Right cardiac atrium (tissue), 5 donors: ENCODE results near the gene SLC35G6. TPM values are rescaled to one million over a fixed set of nuclear protein-coding genes. Genes with fewer than 3 reads are reported as not detected.
A peak's percentile ranks its signal among the peaks of the same experiment; 100 is the strongest.
"Not testable (repeated sequence)": the region's sequence is repeated elsewhere in the genome, so short reads cannot be mapped to it uniquely, and the experiment has no call there.

Experiments
- ATAC-seq, 2 donors: fragments of 200-7000 bp; cut with Tn5 transposase; one replicate each; pipeline versions ENCODE4 v1.8.0 to v1.9.1; 2020; ENCODE audit warnings: moderate library complexity in 2 of 2, mild to moderate bottlenecking in 1 of 2
- DNase-seq, 3 donors: peaks; one replicate each; pipeline ENCODE4 v3.0.0-alpha.2; 2020
- H3K27ac ChIP-seq: one replicate; pipeline ENCODE4 v1.5.1; 2013; ENCODE audit warnings: mild to moderate bottlenecking, low read length, control low read depth, moderate library complexity
- H3K27me3 ChIP-seq: one replicate; pipeline ENCODE4 v1.6.1; 2013; ENCODE audit not compliant: control insufficient read depth, insufficient read depth
- H3K4me1 ChIP-seq: one replicate; pipeline ENCODE4 v1.6.1; 2013; ENCODE audit warnings: low read length; ENCODE audit not compliant: control insufficient read depth, insufficient read depth
- H3K4me3 ChIP-seq: one replicate; pipeline ENCODE4 v1.5.1; 2013; ENCODE audit warnings: low read length, control low read depth
- H3K9me3 ChIP-seq: one replicate; pipeline ENCODE4 v1.6.1; 2013; ENCODE audit warnings: low read length; ENCODE audit not compliant: control insufficient read depth
- WGBS: extraction: QIAGEN DNeasy Blood & Tissue Kit; methylation state at CpG from one replicate; pipeline ENCODE4 v1.1.7; 2013; 5-methylcytosine and 5-hydroxymethylcytosine counted together
- intact Hi-C, 4 donors: fragments of 100-400 bp; cut with DNase I; formaldehyde crosslinking; loops; one replicate each; pipeline versions ENCODE4 v1.11.0 to v1.14.0; 2022 to 2023
- polyA plus RNA-seq: library from polyadenylated mRNA; stranded (reverse); fragments of 200-250 nt; gene quantifications from one replicate; pipeline ENCODE4 v1.2.3, GENCODE V29; 2013
- total RNA-seq, 4 donors: library from RNA; stranded (reverse); fragmentation: NEBNext Ultra II Directional; extraction: Animal tissue kit (Norgen Biotek cat#: 25700); gene quantifications; one replicate each; pipeline ENCODE4 v1.2.1, GENCODE V29; 2021
- donor health status: healthy with polysubstance abuse.
- donor health status: DM: no; HTN: yes; CAD: no.
- donor health status: DM: no; HTN: no; CAD: no.
- donor health status: DM: no; HTN: yes; CAD: no; lungs with severe emphysema.
- donor health status: DM: yes; HTN: yes; CAD: no.

SLC35G6 gene
- total and polyA plus RNA-seq, 5 donors, result not detected

DNA sequence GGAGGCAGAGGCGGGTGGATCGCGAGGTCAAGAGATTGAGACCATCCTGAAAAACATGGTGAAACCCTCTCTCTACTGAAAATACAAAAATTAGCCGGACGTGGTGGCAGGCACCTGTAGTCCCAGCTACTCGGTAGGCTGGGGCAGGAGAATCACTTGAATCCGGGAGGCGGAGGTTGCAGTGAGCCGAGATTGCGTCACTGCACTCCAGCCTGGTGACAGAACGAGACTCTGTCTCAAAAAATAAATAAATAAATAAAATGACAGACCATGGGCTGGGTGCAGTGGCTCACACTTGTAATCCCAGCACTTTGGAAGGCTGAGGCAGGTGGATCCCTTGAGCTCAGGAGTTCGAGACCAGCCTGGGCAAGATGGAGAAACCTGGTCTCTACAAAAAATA lies 11.4 kb upstream of the SLC35G6 start:
- 91% methylated on average over 12 of the region's 12 CpGs for WGBS

DNA sequence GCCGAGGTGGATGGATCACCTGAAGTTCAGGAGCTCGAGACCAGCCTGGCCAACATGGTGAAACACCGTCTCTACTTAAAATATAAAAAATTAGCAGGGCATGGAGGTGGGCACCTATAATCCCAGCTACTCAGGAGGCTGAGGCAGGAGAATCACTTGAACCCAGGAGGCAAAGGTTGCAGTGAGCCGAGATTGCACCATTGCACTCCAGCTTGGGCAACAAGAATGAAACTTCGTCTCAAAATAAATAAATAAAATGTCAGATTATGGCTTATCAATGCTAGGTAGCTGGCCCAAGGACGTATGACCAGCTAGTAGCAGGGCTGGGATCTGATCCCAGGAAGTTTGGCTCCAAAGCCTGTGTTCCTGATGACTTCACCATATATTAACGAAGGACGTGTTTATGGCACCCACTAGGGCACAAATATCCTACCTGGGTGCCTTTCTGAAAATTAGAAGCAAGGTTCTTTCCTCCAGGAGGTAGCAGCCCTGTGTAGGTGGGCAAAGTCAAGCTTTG lies 10.7 kb upstream of the SLC35G6 start:
- peaks cover 15% of the 10 kb centered on the region for H3K4me1 ChIP-seq
- WGBS, result 66% methylated on average over 8 of the region's 8 CpGs
- intact Hi-C loops, H3K27me3 ChIP-seq, DNase-seq, ATAC-seq, H3K4me3 ChIP-seq, H3K9me3 ChIP-seq: not testable (repeated sequence)
- peak overlapping the region; percentile 30 for H3K27ac ChIP-seq

More for the DNA sequence above, 11.4 kb upstream of the SLC35G6 start:
- H3K27ac ChIP-seq, H3K4me3 ChIP-seq, H3K9me3 ChIP-seq, DNase-seq, intact Hi-C loops, ATAC-seq, H3K27me3 ChIP-seq: not testable (repeated sequence)
- H3K4me1 ChIP-seq, result peaks cover 14% of the 10 kb centered on the region

DNA sequence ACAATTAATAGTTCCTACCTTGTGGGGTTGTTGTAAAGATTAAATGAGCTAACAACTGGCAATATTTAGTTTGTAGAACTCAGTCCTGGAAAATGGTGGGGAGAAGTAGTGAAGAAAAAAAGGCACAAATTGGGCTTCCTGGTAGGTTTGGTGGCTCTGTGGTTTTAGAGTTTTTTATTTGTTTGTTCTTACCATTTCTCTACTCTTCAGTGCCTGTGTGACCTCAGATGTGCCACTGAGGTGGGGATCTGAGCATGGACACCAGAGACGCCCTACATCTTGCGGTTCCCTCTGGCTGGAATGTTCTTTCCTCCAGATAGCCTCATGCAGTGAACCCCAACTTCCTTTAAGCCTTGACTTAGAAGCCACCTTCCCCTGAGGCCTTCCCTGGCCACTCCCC lies 9.5 kb upstream of the SLC35G6 start:
- no peak overlapping the region for H3K4me3 ChIP-seq
- DNase-seq, result no peak
- H3K9me3 ChIP-seq, result no peaks in the 10 kb centered on the region
- no peaks in the 10 kb centered on the region for H3K27me3 ChIP-seq
- peaks cover 20% of the 10 kb centered on the region for H3K4me1 ChIP-seq
- WGBS, result 72% methylated on average over 2 of the region's 2 CpGs
- intact Hi-C loops, result no loop called here
- no peak for ATAC-seq
- peak overlapping the region; percentile 8 for H3K27ac ChIP-seq

DNA sequence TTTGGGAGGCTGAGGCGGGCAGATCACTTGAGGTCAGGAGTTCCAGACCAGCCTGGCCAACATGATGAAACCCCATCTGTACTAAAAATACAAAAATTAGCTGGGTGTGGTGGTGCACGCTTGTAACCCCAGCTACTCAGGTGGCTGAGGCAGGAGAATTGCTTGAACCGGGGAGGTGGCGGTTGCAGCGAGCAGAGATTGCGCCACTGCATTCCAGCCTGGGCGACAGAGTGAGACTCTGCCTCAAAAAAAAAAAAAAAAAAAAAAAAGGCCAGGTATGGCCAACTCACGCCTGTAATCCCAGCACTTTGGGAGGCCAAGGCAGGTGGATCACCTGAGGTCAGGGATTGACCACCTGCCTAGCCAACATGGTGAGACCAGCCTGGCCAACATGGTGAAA lies 6.5 kb upstream of the SLC35G6 start:
- not testable (repeated sequence) for H3K9me3 ChIP-seq, DNase-seq, H3K4me3 ChIP-seq, ATAC-seq, H3K27me3 ChIP-seq
- H3K4me1 ChIP-seq, result peaks cover 25% of the 10 kb centered on the region
- intact Hi-C loops, result loop anchor here in 2 of 4 donors (5.0 kb wide), 1 partner anchor 37 kb away; the partner anchor contains the start of genes FGF11 (in 2 of the 2) and TMEM102 (in 2 of the 2)
- 89% methylated on average over 8 of the region's 8 CpGs for WGBS
- H3K27ac ChIP-seq, result peak overlapping the region; percentile 18

DNA sequence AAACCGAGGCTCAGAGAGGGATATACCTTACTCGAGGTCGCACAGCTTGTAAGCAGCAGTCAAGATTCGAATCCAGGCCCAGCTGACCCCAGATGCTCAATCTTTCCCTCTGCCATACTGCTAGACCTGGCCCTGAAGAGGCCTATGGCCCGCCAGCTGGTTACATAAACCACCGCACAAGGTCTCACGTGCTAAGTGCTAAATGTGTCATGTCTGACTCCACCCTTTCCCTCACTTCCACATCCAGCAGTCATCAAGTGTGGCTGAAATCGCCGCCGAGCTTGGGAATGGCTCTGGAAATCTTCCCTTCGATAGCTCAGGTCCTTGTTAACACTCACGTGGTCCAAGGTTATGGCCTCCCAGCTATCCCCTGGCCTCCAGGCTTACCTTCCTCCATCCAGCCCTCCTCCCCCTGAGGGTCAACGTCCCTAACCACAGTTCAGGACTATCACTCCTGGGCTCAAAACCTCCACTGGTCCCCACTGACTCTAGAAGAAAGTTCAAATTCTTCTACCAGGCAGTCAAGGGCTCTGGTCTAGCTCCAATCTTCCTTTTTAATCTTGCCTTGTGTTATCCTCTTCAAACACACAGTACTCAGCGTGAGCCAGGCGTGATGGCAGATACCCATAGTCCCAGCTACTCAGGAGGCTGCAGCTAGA lies 5.4 kb upstream of the SLC35G6 start:
- Histone ChIP-seq H3K9me3 (no peaks in the 10 kb centered on the region), H3K4me3 (no peak overlapping the region), H3K27me3 (no peaks in the 10 kb centered on the region), H3K4me1 (peaks cover 22% of the 10 kb centered on the region), H3K27ac (peak overlapping the region; percentile 73)
- DNase-seq (peak; percentile 70 to 82 (median 79)), ATAC-seq (peak; percentile 45 to 57)
- WGBS, result 45% methylated on average over 15 of the region's 15 CpGs
- intact Hi-C loops, result loop anchor here in 2 of 4 donors (5.0 kb wide), 1 partner anchor 39 kb away; the partner anchor contains the start of genes FGF11 (in 2 of the 2) and TMEM102 (in 2 of the 2)

DNA sequence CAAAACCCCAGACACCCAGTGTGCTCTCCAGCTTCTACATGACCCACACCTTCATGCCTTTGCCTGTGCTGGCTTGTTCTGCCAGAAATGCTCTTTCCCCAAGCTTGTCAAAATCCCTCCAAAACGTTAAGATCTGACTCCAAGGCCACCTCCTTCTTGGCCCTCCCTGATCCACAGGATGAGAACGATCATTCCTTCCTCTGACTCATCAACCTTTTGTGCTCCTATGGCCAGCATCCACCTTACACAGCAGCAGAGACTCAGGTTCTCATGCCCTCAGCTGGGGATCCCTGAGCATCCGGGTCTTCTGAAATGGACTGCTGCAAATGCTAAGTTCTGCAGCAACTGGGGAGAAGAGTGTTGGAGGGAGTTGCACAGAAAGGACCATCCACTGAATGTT lies 4.8 kb upstream of the SLC35G6 start:
- Histone ChIP-seq H3K4me3 (no peak overlapping the region), H3K27me3 (no peaks in the 10 kb centered on the region), H3K4me1 (peaks cover 21% of the 10 kb centered on the region), H3K27ac (peak overlapping the region; percentile 73), H3K9me3 (no peaks in the 10 kb centered on the region)
- peak; percentile 1 to 10 (median 2) for DNase-seq
- no peak for ATAC-seq
- WGBS, result 34% methylated on average over 3 of the region's 3 CpGs
- intact Hi-C loops, result loop anchor here in 2 of 4 donors (5.0 kb wide), 1 partner anchor 39 kb away; the partner anchor contains the start of genes FGF11 (in 2 of the 2) and TMEM102 (in 2 of the 2)

DNA sequence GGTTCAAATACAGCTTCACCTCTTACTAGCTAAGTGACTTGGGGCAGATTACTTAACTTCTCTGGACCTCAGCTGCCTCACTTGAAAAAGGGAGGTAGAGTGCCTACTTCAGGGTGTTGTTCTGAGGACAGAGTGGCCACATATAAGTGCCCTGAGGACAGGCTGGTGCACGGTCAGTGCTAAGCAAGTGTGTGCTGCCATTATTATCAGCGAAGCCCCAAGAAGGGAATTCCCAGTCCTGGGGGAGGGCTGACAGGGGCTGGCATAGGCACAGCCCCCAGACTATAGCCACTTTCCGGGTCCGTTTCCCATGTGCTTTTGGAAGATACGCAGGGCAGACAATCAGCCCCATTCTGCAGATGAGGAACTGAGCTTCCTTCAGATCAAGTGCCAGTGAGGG lies 4.3 kb upstream of the SLC35G6 start:
- no peak for ATAC-seq
- H3K4me1 ChIP-seq, result peaks cover 18% of the 10 kb centered on the region
- H3K27ac ChIP-seq, result peak overlapping the region; percentile 73
- H3K27me3 ChIP-seq, result no peaks in the 10 kb centered on the region
- intact Hi-C loops, result loop anchor here in 2 of 4 donors (5.0 kb wide), 1 partner anchor 40 kb away; the partner anchor contains the start of genes FGF11 (in 2 of the 2) and TMEM102 (in 2 of the 2)
- H3K9me3 ChIP-seq, result no peaks in the 10 kb centered on the region
- DNase-seq, result peak in 2 of 3 donors; percentile 6 to 35
- WGBS, result 75% methylated on average over 5 of the region's 5 CpGs
- no peak overlapping the region for H3K4me3 ChIP-seq

DNA sequence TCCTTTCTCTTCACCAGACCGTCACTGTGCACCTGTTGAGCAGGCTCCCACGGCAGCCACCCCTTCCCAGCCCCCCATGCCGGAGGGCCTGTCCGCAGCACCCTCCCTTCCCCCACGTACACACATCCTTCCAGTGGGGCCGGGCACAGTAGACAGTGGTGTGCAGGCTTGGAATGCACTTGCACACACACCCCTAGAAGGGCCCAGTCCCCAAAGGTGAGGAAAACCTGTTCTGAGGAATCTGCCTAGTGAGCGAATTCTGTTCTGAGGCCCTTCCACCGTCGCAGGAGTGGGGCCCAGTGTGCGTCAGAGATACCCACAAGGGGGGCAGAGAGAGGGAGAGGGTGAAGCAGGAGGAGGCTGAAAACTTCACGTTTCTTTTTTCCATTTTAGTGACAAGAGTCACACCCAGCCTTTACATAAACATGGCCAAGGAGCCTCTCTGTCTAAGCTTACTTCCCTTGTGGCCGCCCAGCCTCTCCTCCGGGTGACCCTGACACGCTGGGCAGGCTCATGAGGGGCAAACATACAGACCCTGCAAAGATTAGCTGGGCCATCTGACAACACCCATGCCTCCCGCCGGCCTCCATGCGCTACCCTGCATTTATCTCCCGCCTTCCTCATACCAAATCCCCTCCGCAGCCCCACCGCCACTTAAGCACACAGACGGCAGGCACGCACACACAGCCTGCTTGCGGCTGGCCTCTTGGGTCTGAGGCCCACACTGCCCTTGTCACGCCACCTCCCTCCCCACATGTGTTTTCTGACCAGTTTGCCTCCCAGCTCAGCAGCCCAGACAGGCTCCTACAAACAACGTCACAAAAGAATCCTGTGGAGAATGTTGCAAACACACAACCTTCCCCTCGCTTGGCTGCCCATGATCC lies 3.6 kb upstream of the SLC35G6 start:
- H3K4me3 ChIP-seq, result peak overlapping the region; percentile 98
- peak; percentile 19 to 38 for ATAC-seq
- peak; percentile 55 to 85 (median 81) for DNase-seq
- intact Hi-C loops, result loop anchor here in 2 of 4 donors (5.0 kb wide), 1 partner anchor 40 kb away; the partner anchor contains the start of genes FGF11 (in 2 of the 2) and TMEM102 (in 2 of the 2)
- WGBS, result 13% methylated on average over 26 of the region's 26 CpGs
- H3K27ac ChIP-seq, result peak overlapping the region; percentile 86
- H3K4me1 ChIP-seq, result peaks cover 18% of the 10 kb centered on the region
- H3K9me3 ChIP-seq, result no peaks in the 10 kb centered on the region
- H3K27me3 ChIP-seq, result no peaks in the 10 kb centered on the region

DNA sequence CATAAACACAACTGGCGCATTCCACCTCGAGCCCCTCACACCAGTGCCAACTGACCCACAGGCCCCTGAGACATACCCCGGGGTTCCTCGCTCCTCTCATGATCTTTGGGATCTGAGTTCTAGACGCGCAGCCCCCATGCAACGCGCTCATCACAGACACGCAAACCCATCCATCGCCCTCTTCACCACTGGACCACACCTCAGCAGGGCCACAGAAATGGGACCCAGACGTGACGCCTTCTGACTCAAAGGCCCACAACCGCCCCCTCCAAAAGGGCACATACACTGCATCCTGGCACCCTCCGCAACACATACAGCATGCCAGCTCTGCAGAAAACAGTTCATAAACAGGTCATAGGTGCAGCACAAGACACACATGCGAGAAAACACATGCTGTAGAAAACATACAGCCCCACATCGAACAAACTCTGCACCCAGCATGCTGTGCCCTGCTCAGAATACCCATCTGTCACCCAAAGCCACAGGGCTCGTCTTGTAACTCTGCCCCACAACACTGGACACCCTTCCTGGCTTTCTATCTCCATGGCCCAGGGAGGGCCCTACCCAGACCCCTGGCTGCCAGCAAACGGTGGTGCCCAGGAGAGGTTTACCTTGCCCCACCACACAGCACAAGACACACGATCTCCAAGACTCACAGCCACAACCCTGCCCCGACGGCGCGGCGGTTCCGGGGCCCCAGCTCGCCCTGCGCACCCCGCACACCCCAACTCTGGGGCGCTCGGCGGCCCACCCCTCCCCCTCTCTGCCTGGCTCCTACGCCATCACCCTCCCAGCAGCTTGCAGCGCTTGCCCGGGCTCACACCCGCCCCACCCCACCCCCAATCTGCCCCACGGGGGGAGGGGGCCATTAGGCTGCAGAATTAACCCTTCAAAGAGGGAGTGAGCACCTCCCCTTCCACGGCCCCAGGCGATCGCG lies 2.7 kb upstream of the SLC35G6 start:
- Histone ChIP-seq H3K9me3 (no peaks in the 10 kb centered on the region), H3K27ac (peak overlapping the region; percentile 86), H3K4me1 (peaks cover 18% of the 10 kb centered on the region), H3K4me3 (peak overlapping the region; percentile 98), H3K27me3 (no peaks in the 10 kb centered on the region)
- intact Hi-C loops, result loop anchor here in 2 of 4 donors (5.0 kb wide), 1 partner anchor 41 kb away; the partner anchor contains the start of genes FGF11 (in 2 of the 2) and TMEM102 (in 2 of the 2)
- ATAC-seq (peak; percentile 10 to 35), DNase-seq (peak; percentile 61 to 91 (median 87))
- 11% methylated on average over 40 of the region's 40 CpGs for WGBS
